KG1 (cell line): ENCODE results near the gene ALPG.
"Not testable (repeated sequence)": the region's sequence is repeated elsewhere in the genome, so short reads cannot be mapped to it uniquely, and the experiment has no call there.

Experiments used
- DNase-seq: peaks from one replicate; lab custom pipeline; 2025; lab: John Stamatoyannopoulos, UW

The ALPG gene

DNA sequence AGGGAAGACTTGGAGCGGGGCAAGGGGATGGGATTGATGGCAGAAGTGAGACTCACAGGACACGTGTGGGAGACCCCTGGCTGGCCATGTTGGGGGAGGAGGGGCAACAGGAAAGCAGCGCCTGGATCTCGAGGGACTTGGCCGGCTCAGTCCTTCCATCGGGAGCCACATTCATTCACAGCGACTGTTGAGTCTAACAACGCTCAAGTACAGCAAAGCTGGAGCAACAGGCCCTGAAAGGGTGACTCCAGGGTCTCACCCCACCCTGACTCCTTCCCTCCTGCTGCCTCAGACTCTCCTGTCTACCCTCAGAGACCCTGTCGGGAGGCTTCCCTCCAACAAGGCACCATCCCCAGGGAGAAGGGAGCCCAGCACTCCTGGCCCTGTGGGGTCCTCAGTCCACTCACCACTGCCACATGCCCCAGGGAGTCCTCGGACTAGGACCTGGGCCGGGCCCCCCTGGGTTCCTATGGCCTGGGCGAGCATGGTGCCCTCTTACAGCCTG, 34.6 kb downstream of the ALPG start:
- no peak for DNase-seq

DNA sequence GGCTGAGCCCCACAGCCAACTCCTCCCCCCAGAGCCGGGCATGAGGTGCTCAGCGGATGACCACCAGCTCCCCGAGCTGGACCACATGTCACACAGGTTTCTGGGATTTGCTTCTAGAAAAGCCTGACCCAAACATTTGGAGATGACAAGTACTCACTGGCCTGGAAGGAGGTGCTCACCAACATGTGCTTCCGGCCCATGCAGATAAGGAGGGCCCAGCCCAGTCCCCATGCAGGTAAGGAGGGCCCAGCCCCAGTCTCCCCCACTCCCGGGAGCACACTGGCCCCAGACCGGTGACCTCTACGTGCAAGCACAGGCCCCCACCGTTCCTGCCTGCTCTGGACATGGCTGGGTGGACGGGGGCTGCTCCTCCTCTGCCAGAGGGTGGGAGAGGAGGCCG, 35.3 kb downstream of the ALPG start:
- not testable (repeated sequence) for DNase-seq

GRCh38 chr2:232442431-232442830, 35.8 kb downstream of the ALPG start:
- DNase-seq, result not testable (repeated sequence)

DNA sequence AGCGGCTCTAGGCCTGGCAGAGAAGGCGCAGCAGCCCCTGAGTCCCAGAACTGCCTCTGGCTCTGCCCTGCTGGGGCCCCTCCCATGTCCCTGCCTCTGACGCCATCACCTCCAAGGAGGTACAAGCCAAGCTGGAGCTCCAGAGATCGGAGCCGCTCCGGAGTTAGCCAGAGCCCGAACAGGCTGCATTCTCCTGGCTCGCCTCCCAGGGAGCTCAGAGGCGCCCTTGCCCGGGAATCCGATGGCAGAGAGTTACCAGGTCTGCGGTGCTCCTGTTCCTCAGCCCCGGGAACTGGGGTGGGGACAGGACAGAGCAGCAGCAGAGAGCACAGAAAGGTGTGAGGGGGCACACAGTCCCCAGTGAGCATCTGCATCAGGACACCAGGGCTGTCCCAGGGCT, 36.4 kb downstream of the ALPG start:
- DNase-seq, result not testable (repeated sequence)

GRCh38 chr2:232443669-232444408, 37.2 kb downstream of the ALPG start:
- not testable (repeated sequence) for DNase-seq

DNA sequence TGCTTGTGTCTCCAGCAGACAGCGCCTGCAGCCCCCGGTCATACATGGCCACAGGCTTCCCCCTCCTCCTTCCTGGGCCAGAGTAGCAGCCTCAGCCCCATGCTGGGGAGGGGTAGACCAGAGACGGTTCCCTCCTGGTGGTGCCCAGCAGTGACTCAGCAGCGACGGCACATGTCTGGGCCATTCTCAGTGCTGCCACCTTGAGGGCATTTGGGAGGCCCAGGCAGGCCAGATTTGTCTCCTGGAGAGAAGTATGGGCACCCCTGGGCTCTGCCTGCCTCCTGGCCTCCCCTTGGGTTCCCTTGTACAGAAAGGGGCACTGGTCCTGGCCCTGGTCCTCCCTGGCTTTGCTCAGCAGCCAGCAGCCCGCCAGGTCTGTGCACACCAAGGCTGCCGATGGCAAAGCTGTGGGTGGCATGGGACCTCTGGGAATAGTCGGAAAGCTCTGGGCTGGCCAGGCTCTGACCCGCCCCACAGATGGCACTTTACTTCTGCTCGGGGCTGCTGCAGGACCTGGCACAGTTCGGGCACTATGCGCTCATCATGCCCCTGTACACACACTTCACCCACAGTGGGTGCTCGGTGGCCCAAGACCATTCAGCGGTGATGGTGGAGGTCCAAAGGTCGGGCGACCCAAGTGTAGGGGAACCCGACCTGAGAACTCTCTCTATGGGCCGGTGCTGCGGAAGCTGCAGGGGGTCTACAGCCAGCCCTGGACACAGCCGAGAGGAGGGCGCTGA, 37.9 kb downstream of the ALPG start:
- DNase-seq, result no peak

- not testable (repeated sequence) for DNase-seq
These were observed 38.7 kb downstream of the ALPG start for GRCh38 chr2:232445149-232445885.

GRCh38 chr2:232446266-232446777, 39.7 kb downstream of the ALPG start:
- DNase-seq, result not testable (repeated sequence)

DNA sequence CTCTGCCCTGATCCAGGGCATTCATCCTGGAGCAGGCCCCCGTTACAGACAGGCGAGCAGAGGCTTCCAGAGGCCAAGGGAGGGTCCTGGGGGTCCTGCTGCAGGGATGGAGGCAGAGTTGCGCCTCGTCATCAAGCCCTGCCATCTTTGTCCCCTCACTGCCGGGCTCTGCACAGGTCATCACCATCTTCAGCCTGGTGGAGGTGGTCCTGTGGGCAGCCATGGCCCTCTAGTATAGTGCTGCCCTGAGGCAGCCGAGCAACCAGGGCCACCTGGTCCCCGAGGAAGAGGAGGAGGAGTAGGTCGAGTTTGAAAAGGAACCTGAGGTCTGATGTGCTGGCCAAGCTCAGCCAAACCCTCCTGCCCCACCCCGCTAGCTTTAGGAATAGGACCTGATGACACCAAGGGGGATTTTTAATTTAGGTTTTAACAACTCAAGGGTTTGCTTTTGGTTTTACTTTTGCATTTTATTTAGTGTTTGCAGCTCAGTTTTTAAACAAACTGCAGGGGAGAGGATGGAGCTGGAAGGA, 40.5 kb downstream of the ALPG start:
- no peak for DNase-seq

GRCh38 chr2:232447638-232448303, 41.1 kb downstream of the ALPG start:
- no peak for DNase-seq

GRCh38 chr2:232448304-232448690, 41.7 kb downstream of the ALPG start:
- DNase-seq, result no peak

DNA sequence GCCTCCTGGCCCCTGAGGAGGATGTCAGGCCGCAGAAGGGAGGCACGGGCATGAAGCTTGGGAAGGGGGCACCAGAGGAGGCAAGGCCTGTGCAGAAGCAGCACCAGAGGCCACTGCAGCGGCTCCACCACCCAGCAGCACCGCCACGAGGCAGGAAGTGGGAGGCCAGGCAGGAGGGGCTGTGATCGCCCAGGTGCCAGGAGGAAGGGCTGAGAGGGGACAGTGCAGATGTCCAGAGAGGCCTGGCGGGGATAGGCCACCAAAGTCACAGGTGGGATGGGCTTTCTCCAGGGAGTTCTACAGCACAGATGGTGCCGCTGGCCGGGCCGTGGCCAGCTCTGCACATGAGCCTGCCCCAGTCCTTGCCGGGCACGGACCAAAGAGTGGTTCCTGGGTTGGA, 43.3 kb downstream of the ALPG start:
- no peak for DNase-seq

- DNase-seq, result not testable (repeated sequence)
These were observed 45.0 kb downstream of the ALPG start for GRCh38 chr2:232451645-232452044.

DNA sequence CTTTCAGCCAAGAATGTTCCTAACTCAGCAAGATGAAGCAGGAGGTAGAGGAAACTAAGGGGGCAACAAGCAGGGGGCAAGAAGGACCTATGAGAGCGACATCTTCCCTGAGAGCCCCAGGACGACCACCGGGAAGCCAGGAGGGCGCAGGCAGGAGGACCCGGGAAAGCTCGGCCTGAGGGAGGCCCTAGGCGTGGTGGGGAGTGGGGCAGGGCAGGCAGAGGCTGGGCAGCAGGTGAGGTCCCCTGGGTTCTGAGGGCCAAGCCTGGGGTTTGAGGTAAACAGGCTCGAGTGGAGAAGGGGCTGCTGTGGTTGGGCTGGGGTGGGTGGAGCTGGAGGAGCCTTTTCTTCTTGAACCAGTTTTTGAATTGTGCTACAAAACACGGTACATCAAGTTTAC, 48.0 kb downstream of the ALPG start:
- no peak for DNase-seq

- DNase-seq, result no peak
These were observed 49.0 kb downstream of the ALPG start, which contains the start of gene ALPI for GRCh38 chr2:232455426-232456255. Gene ALPI, plus strand, starts transcription at chr2:232456153. Its CDS starts 47 bp downstream, at chr2:232456200.

- DNase-seq, result no peak
These were observed 49.9 kb downstream of the ALPG start for GRCh38 chr2:232456296-232457120.

DNA sequence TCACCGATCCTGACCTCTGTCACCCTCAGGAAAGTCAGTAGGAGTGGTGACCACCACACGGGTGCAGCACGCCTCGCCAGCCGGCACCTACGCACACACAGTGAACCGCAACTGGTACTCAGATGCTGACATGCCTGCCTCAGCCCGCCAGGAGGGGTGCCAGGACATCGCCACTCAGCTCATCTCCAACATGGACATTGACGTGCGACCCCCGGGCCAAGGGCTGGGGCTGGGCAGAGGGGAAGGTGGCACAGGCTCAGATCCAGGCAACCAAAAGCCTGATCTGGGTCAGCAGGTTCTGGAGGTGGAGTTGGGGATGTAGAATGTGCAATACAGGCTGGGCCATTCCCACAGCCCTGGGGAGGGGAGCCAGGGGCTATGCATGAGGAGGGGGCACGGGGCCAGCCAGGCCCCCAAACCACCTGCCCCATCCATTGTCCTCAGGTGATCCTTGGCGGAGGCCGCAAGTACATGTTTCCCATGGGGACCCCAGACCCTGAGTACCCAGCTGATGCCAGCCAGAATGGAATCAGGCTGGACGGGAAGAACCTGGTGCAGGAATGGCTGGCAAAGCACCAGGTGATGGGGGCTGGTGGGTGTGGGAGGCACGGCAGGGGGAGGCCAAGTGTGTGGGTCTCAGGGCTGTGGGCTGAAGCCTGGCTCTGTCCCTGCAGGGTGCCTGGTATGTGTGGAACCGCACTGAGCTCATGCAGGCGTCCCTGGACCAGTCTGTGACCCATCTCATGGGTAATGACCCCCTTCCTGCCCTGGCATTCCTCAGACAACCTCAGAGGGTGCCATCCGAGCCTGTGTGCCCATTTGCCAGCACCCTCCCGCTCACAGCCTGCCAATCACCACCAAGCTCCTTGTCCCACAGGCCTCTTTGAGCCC, 50.7 kb downstream of the ALPG start:
- DNase-seq, result no peak

DNA sequence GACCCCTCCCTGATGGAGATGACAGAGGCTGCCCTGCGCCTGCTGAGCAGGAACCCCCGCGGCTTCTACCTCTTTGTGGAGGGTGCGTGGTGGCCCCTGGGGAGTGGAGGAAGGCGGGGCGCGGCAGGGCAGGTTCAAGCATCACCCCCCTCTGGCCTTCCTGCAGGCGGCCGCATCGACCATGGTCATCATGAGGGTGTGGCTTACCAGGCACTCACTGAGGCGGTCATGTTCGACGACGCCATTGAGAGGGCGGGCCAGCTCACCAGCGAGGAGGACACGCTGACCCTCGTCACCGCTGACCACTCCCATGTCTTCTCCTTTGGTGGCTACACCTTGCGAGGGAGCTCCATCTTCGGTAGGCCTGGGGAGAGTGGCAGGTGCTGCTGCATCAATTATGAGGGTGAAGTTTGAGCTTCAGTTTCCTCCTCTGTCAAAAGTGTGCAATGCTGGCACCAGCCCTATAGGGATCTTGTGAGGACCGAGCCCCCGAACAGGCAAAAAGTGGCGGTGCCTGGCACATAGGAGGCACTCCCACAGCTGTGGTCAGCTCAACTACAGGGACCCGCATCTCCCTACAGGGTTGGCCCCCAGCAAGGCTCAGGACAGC, 51.5 kb downstream of the ALPG start:
- no peak for DNase-seq
